Vagina (tissue), 2 donors: ENCODE results near the gene SULT1A1.

Experiments
- CTCF ChIP-seq, 3 experiments: fragments of 450-650 bp in 2 of 3; fragments of 200-600 bp in 1 of 3; sonication (generic) in 1 of 3; IDR thresholded peaks; one replicate each; pipeline ENCODE4 v1.5.1; 2017 to 2019; ENCODE audit warnings: antibody characterized with exemption in 3 of 3, mild to moderate bottlenecking in 2 of 3, moderate library complexity in 2 of 3
- POLR2A ChIP-seq, 2 donors: fragments of 450-650 bp; IDR thresholded peaks; one replicate each; pipeline ENCODE4 v1.6.1; 2017; ENCODE audit warnings: antibody characterized with exemption in 2 of 2, mild to moderate bottlenecking in 2 of 2, moderate library complexity in 2 of 2
- POLR2AphosphoS5 ChIP-seq, 2 donors: sonication (generic); formaldehyde crosslinking; IDR thresholded peaks; one replicate each; pipeline ENCODE4 v1.9.0; 2017; ENCODE audit warnings: antibody characterized with exemption in 2 of 2, mild to moderate bottlenecking in 2 of 2, low read depth in 1 of 2; ENCODE audit not compliant: insufficient read depth in 1 of 2

DNA sequence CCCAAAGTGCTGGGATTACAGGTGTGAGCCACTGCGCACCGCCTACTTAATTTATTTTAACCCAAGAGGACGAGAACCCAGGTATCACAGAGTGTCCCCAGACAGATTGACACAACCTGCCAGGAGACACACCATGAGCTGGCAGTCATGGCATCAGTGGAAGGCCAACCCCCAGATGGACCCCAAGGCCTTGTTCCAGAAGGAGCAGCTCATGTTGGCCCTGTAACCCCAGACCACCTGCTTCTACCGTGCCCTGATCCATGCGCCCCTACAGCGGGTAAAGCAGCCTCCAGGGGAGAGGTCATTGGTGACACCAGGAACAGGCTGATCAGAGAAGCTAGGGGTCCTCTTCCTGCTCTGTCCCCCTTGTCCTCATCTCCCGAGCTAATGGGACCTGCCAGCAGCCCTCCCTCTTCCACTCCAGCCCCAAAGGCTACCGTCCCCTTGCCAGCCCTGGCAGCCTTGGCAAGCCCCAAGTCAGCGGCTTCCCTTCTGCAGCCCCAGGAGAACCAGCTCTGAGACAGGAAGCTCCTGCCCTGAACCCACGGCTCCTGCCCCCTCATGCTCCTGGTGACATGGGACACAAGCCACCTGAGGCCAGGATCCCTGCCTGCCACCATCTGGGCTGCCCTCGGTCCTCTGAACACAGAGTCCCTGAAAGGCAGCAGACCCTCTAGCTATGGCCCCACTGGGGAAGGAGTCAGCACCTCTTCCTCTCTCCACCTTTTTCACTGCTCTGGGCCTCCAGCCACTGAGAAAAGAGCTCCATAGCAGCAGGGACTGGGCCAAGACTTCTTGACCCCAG lies 6.3 kb downstream of the SULT1A1 start:
- TF ChIP-seq CTCF (IDR thresholded peaks at IDR 0.05) (no peak), POLR2A (IDR thresholded peaks at IDR 0.05) (no peak), POLR2AphosphoS5 (IDR thresholded peaks at IDR 0.05; ENCODE audit: insufficient read depth in 1 of 2, low read depth in 1 of 2) (no peak)
